ENCODE measurements around the gene OSBPL3. TPM values are rescaled to one million over a fixed set of nuclear protein-coding genes. Genes with fewer than 3 reads are reported as not detected.

OSBPL3 gene
- total RNA-seq, 6 experiments from 2014 or later, result 49.7 to 68.8 (median 63.2) TPM

GRCh38 chr7:24975644-24976260 lies 4.2 kb downstream of the OSBPL3 start:
- TF ChIP-seq CTCF (IDR thresholded peaks at IDR 0.05), result no peak
- Mint-ChIP-seq H3K27ac (peak overlapping the region; percentile 83), H3K4me3 (peak overlapping the region; percentile 83), H3K4me1 (ENCODE audit: low read depth) (peaks cover 85% of the 10 kb centered on the region), H3K36me3 (ENCODE audit: low read depth) (peaks cover 33% of the 10 kb centered on the region; the same call in 1 of the 2 replicates), H3K9me3 (no peaks in the 10 kb centered on the region), H3K27me3 (ENCODE audit: insufficient read depth) (no peaks in the 10 kb centered on the region)
- peak; percentile 51 for DNase-seq

- peak overlapping the region; percentile 83 for H3K27ac Mint-ChIP-seq
- peak overlapping the region; percentile 83 for H3K4me3 Mint-ChIP-seq
- H3K4me1 Mint-ChIP-seq (ENCODE audit: low read depth), result peaks cover 86% of the 10 kb centered on the region
Measured at GRCh38 chr7:24975172-24975571, 4.8 kb downstream of the OSBPL3 start.

GRCh38 chr7:24974026-24974832 lies 5.7 kb downstream of the OSBPL3 start:
- no peak for TF ChIP-seq CTCF (IDR thresholded peaks at IDR 0.05)
- Mint-ChIP-seq H3K27ac (peak overlapping the region; percentile 20; the same call in 1 of the 2 replicates), H3K36me3 (ENCODE audit: low read depth) (peaks cover 48% of the 10 kb centered on the region), H3K27me3 (ENCODE audit: insufficient read depth) (no peaks in the 10 kb centered on the region), H3K4me3 (peak overlapping the region; percentile 26; the same call in 1 of the 2 replicates), H3K9me3 (no peaks in the 10 kb centered on the region), H3K4me1 (ENCODE audit: low read depth) (peaks cover 95% of the 10 kb centered on the region)
- DNase-seq, result no peak

More at GRCh38 chr7:24975172-24975571, 4.8 kb downstream of the OSBPL3 start:
- Mint-ChIP-seq H3K9me3 (no peaks in the 10 kb centered on the region), H3K27me3 (ENCODE audit: insufficient read depth) (no peaks in the 10 kb centered on the region), H3K36me3 (ENCODE audit: low read depth) (peaks cover 39% of the 10 kb centered on the region)
- no peak for DNase-seq
- TF ChIP-seq CTCF (IDR thresholded peaks at IDR 0.05), result no peak

- Mint-ChIP-seq H3K27me3 (ENCODE audit: insufficient read depth) (no peaks in the 10 kb centered on the region), H3K4me3 (peak overlapping the region; percentile 64), H3K27ac (peak overlapping the region; percentile 84), H3K4me1 (ENCODE audit: low read depth) (peaks cover 93% of the 10 kb centered on the region), H3K36me3 (ENCODE audit: low read depth) (peaks cover 40% of the 10 kb centered on the region), H3K9me3 (no peaks in the 10 kb centered on the region)
- peak; percentile 64 for DNase-seq
- no peak for TF ChIP-seq CTCF (IDR thresholded peaks at IDR 0.05)
Measured at GRCh38 chr7:24972991-24973390, 7.0 kb downstream of the OSBPL3 start.

- Mint-ChIP-seq H3K27me3 (ENCODE audit: insufficient read depth) (no peaks in the 10 kb centered on the region), H3K36me3 (ENCODE audit: low read depth) (peaks cover 37% of the 10 kb centered on the region), H3K4me1 (ENCODE audit: low read depth) (peaks cover 95% of the 10 kb centered on the region), H3K4me3 (peak overlapping the region; percentile 73; the same call in 1 of the 2 replicates), H3K9me3 (no peaks in the 10 kb centered on the region), H3K27ac (peak overlapping the region; percentile 92)
- TF ChIP-seq CTCF (IDR thresholded peaks at IDR 0.05), result no peak
- no peak for DNase-seq
Measured at GRCh38 chr7:24972166-24972477, 7.9 kb downstream of the OSBPL3 start.
